ENCODE results near the gene BCAS1. TPM values are rescaled to one million over a fixed set of nuclear protein-coding genes. Genes with fewer than 3 reads are reported as not detected.
A peak's percentile ranks its signal among the peaks of the same experiment; 100 is the strongest.

Gene BCAS1
- total RNA-seq, 1 experiment from 2014 or later: 4.0 TPM

DNA sequence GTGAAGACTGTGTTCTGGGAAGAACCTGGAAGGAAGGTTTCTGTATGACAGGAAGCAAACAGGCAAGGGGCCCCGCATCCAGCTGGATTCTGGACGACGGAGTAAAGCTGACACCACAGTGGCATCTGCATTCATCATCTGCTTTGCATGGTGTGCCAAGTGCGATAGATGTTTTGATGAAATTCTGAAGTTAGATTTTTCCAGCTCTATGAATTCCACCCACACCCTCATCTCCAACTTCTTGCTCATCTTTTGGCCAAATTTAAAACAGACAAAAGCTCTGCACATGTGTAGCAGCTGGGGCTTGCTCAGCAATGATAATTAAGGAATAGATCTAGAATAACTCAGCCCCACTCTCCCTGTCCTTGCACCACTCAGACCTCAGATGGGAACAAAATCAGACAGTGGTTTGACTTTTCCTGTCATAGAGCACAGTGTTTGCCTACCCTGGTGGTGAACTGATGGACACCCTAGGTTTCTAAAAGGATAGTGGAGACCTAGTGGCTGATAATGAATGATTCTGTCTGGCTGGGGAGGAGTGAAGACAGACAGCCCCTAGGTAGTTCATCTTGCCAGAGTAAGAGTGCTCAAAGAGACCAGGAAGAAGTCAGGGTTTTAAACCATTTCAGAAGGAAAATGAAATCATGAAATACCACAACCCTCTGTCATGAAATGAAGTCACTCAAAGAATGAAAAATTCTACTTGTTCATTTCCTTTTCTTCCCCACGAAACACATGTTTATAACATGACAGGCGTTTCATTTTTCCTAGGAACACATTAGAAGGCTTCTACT, 85.8 kb downstream of the BCAS1 start:
- intact Hi-C loops (cut with micrococcal nuclease; ENCODE audit: unreplicated experiment): no loop called here
- ChIA-PET CTCF (no interaction called here), POLR2A (ENCODE audit: unreplicated experiment) (no interaction called here)
- no peak overlapping the region for H3K4me3 ChIP-seq
- no peaks in the 10 kb centered on the region for H3K4me1 ChIP-seq (replicated peaks; ENCODE audit: insufficient read depth)
- H4K20me1 ChIP-seq (ENCODE audit: insufficient read depth): no peaks in the 10 kb centered on the region
- TF ChIP-seq CTCF (conservative IDR thresholded peaks at IDR 0.05): no peak
- no peak for TF ChIP-seq EZH2 (IDR thresholded peaks at IDR 0.05; ENCODE audit: low read depth)
- no peak overlapping the region for H3K4me2 ChIP-seq
- no peaks in the 10 kb centered on the region for H3K79me2 ChIP-seq (ENCODE audit: low read depth)
- H3K9me3 ChIP-seq (ENCODE audit: insufficient read depth, low read depth): no peaks in the 10 kb centered on the region
- no peaks in the 10 kb centered on the region for H3K36me3 ChIP-seq (ENCODE audit: low read depth)
- no peaks in the 10 kb centered on the region for H3F3A ChIP-seq (ENCODE audit: insufficient read depth, low read depth)
- H2AFZ ChIP-seq: no peak overlapping the region
- DNase-seq: peak in 1 of 2 experiments; percentile 30
- no peaks in the 10 kb centered on the region for H3K27me3 ChIP-seq (ENCODE audit: insufficient read depth, low read depth)
- no peak overlapping the region for H3K27ac ChIP-seq
- H3K9me2 ChIP-seq (ENCODE audit: insufficient read depth): 0 out of 2 replicates have a peak, but pooled peaks cover 5% of the 10 kb centered on the region
- BruUV-seq (replicated peaks): no TSS peak

- intact Hi-C loops (cut with micrococcal nuclease; ENCODE audit: unreplicated experiment): no loop called here
- H3K9me2 ChIP-seq (ENCODE audit: insufficient read depth): 0 out of 2 replicates have a peak, but pooled peaks cover 5% of the 10 kb centered on the region
- no peak overlapping the region for H3K4me3 ChIP-seq
- no peaks in the 10 kb centered on the region for H3K27me3 ChIP-seq (ENCODE audit: insufficient read depth, low read depth)
- H2AFZ ChIP-seq: no peak overlapping the region
- ChIA-PET CTCF (no interaction called here), POLR2A (ENCODE audit: unreplicated experiment) (no interaction called here)
- H3K9me3 ChIP-seq (ENCODE audit: insufficient read depth, low read depth): no peaks in the 10 kb centered on the region
- no peaks in the 10 kb centered on the region for H3K4me1 ChIP-seq (replicated peaks; ENCODE audit: insufficient read depth)
- TF ChIP-seq CTCF (conservative IDR thresholded peaks at IDR 0.05) (no peak), EZH2 (IDR thresholded peaks at IDR 0.05; ENCODE audit: low read depth) (no peak)
- H4K20me1 ChIP-seq (ENCODE audit: insufficient read depth): no peaks in the 10 kb centered on the region
- H3K27ac ChIP-seq: no peak overlapping the region
- no peak overlapping the region for H3K4me2 ChIP-seq
- no peak for DNase-seq
- no peaks in the 10 kb centered on the region for H3K79me2 ChIP-seq (ENCODE audit: low read depth)
- no peaks in the 10 kb centered on the region for H3F3A ChIP-seq (ENCODE audit: insufficient read depth, low read depth)
- no TSS peak for BruUV-seq (replicated peaks)
- H3K36me3 ChIP-seq (ENCODE audit: low read depth): no peaks in the 10 kb centered on the region
Observed at GRCh38 chr20:53983401-53983800, 87.0 kb downstream of the BCAS1 start.

DNA sequence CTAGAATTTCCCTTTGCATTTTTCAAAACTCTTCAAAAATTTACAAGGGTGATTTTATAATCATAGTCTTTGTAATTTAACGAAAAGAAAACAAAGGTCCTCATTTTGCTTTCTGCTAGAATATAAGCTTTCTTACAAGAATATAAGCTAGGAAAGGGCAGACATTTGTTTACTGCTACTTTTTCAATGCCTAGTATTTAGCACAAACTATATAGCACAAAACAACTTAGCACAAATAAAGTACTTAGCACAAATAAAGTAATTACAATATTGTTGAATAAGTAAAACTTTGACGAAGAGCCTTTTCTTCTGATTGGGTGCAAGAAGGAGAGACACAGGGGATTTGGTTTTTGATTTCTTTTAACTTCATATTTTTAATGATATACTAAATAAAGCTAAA, 87.8 kb downstream of the BCAS1 start:
- Histone ChIP-seq H3K27ac (no peak overlapping the region), H3K79me2 (ENCODE audit: low read depth) (no peaks in the 10 kb centered on the region), H3K9me3 (ENCODE audit: insufficient read depth, low read depth) (no peaks in the 10 kb centered on the region), H3K4me1 (replicated peaks; ENCODE audit: insufficient read depth) (no peaks in the 10 kb centered on the region), H3K9me2 (ENCODE audit: insufficient read depth) (0 out of 2 replicates have a peak, but pooled peaks cover 5% of the 10 kb centered on the region), H2AFZ (no peak overlapping the region), H3K4me3 (no peak overlapping the region), H3K36me3 (ENCODE audit: low read depth) (no peaks in the 10 kb centered on the region), H4K20me1 (ENCODE audit: insufficient read depth) (no peaks in the 10 kb centered on the region), H3F3A (ENCODE audit: insufficient read depth, low read depth) (no peaks in the 10 kb centered on the region), H3K27me3 (ENCODE audit: insufficient read depth, low read depth) (no peaks in the 10 kb centered on the region), H3K4me2 (no peak overlapping the region)
- DNase-seq: peak in 1 of 2 experiments; percentile 6
- ChIA-PET CTCF (no interaction called here), POLR2A (ENCODE audit: unreplicated experiment) (no interaction called here)
- no TSS peak for BruUV-seq (replicated peaks)
- intact Hi-C loops (cut with micrococcal nuclease; ENCODE audit: unreplicated experiment): no loop called here
- no peak for TF ChIP-seq CTCF (conservative IDR thresholded peaks at IDR 0.05)
- no peak for TF ChIP-seq EZH2 (IDR thresholded peaks at IDR 0.05; ENCODE audit: low read depth)
